Stimulated activated CD8-positive, alpha-beta memory T cell treated with anti-CD3 and anti-CD28 coated beads, Interleukin-4, amount 100 ng/mL, for 4 hours (primary cell): Measurements from ENCODE around the gene CD2AP.
"Not testable (repeated sequence)": the region's sequence is repeated elsewhere in the genome, so short reads cannot be mapped to it uniquely, and the experiment has no call there.

Experiments
- DNase-seq, 2 donors: peaks; one replicate each; pipeline ENCODE4 v3.0.0-alpha.2; 2020; ENCODE audit warnings: low read depth in 2 of 2, low spot score in 1 of 2

CD2AP gene

GRCh38 chr6:47477497-47478232 is at the start of gene CD2AP:
Gene CD2AP, plus strand, starts transcription at chr6:47477789. Its CDS starts 456 bp downstream, at chr6:47478245.
- peak; percentile 73 to 79 for DNase-seq

GRCh38 chr6:47428288-47428687 is 49.3 kb upstream of the CD2AP start:
- no peak for DNase-seq

- no peak for DNase-seq
Observed at GRCh38 chr6:47428746-47429664, 48.6 kb upstream of the CD2AP start.

- no peak for DNase-seq
Observed at GRCh38 chr6:47434372-47435253, 43.0 kb upstream of the CD2AP start.

GRCh38 chr6:47435254-47435612 is 42.4 kb upstream of the CD2AP start:
- DNase-seq = no peak

GRCh38 chr6:47437592-47437991 is 40.0 kb upstream of the CD2AP start:
- no peak for DNase-seq

DNA sequence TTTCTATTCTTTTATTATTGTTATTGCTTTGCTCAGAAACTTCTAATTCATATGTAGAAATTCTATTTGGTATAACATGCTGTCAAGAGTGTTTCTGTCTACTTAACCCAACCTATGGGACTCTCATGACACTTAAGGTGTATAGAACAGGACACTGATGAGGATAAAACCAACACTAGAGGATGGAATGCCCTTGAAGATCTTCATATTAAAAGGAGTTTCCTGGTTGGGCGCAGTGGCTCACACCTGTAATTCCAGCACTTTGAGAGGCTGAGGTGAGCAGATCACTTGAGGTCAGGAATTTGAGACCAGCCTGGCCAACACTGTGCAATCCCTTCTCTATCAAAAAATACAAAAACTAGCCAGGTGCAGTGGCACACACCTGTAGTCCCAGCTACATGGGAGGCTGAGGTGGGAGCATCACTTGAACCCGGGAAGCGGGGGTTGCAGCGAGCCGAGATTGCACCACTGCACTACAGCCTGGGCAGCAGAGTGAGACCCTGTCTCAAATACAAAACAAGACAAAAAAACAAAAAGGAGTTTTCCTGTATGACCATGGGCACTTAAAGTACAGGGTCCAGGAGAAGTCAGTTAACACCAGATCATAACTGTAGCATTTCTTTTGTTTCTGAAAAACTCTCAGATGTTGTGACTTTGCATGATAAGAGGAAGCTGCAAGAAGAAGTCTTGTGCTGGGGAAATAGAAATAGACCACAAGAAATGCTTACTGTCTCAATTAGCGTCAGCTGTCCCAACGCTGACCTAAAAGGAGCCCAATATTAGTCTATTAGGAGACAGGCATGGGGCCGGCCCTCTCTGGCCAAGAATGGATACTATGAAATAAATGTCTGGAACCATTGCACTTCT is 38.9 kb upstream of the CD2AP start:
- no peak for DNase-seq

GRCh38 chr6:47439348-47439668 is 38.3 kb upstream of the CD2AP start:
- no peak for DNase-seq

DNA sequence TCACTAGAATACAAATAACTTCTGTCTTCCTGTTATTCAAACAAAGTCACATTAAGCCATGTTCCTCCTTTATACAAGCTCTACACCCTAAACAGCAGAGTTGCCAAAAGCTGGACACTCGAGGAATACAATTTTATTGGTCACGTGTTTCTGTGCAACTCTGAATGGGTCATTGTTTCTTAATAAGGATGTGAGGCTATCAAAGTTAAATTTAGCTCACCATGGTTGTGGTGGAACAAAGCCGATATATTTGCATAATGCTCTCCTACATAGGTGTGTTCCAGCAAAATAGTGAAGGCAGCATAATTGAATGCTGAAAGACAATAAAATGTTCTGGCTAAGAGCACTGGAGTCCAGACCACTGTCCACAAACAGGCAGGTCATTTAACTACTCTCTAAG is 36.9 kb upstream of the CD2AP start:
- no peak for DNase-seq

DNA sequence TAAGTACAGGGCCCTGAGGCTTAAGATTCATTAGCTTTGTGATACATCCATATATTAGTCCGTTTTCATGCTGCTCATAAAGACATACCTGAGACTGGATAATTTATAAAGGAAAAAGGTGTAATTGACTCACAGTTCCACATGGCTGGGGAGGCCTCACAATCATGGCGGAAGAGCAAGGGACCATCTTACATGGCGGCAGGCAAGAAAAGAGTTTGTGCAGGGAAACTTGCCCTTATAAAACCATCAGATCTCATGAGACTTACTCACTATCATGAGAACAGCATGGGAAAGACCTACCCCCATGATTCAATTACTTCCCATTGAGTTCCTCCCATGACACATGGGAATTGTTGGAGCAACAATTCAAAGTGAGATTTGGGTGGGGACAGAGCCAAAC is 32.6 kb upstream of the CD2AP start:
- DNase-seq = not testable (repeated sequence)

- no peak for DNase-seq
Observed at GRCh38 chr6:47446669-47447330, 30.8 kb upstream of the CD2AP start.

- no peak for DNase-seq
Observed at GRCh38 chr6:47447722-47448121, 29.9 kb upstream of the CD2AP start.

GRCh38 chr6:47451162-47451561 is 26.4 kb upstream of the CD2AP start:
- DNase-seq = no peak

- DNase-seq = no peak
Observed at GRCh38 chr6:47452899-47453298, 24.7 kb upstream of the CD2AP start.

GRCh38 chr6:47453372-47453936 is 24.1 kb upstream of the CD2AP start:
- no peak for DNase-seq

DNA sequence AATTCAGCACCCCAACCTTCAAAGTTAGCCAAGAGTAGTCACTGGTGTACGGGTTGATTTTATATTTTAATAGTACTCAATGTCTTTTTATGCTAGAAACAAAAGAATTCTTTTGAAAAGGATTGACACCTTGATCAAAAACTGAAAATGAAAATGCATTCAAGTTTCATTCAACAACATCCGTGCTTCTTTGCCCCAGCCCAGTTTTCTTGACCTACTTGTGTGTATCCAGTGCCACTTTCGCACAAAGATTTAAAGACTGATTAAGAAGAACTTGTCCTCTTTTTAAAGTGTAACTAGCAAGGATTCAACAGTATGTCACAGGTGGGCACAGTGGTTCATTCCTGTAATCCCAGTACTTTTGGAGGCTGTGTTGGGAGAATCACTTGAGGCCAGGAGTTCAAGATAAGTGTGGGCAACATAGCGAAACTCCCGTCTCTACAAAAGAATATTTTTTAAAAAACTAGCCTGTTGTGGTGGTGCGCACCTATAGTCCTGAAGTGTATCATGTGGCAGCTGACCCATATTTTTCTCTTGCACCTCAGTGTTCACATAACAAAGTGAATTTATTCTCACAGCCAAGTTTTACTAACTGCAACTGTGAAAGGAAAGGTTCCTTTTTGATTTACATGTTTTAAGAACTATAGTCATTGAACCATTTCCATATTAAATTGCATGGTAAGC is 22.7 kb upstream of the CD2AP start:
- DNase-seq = no peak

GRCh38 chr6:47455533-47456209 is 21.9 kb upstream of the CD2AP start:
- no peak for DNase-seq

DNA sequence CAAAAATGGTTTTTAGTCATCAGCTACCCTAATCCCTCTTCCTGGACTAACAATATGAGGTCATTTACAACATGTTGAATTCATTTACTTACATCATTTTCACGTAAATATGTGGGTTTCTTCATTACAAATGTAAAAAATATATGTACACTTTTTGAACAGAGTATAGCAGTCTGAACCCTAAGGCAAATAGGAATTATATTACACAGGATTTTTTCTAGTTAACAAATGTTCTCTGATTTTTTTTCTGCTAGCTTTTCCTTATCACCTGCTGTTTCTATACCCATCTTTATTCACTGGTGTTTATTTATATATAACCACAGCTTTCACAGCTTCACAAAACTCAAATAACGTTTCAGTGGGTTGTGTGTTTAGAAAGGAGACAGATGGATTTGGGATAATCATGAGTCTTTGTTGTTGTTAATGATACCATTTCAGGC is 21.0 kb upstream of the CD2AP start:
- no peak for DNase-seq

- no peak for DNase-seq
Observed at GRCh38 chr6:47457370-47457769, 20.2 kb upstream of the CD2AP start.
